PC-3 (cell line): ENCODE results near the gene MED19. TPM values are rescaled to one million over a fixed set of nuclear protein-coding genes. Genes with fewer than 3 reads are reported as not detected.

Experiments
- ATAC-seq: fragments of 200-7000 bp; cut with Tn5 transposase; 2 replicates; pipeline ENCODE4 v1.9.1; 2020; ENCODE audit warnings: mild to moderate bottlenecking, moderate library complexity
- BruUV-seq: library from RNA; stranded (reverse); fragments of 400-500 nt; replicated peaks from 2 replicates; lab custom pipeline; 2021; lab: Mats Ljungman, UMichigan
- CTCF ChIA-PET: fragments of 300-600 bp; sonication (Branson Sonifier 250); formaldehyde crosslinking; loops from one replicate; lab custom pipeline; 2022; ENCODE audit warnings: antibody characterized with exemption; lab: Charles Lee
- POLR2A ChIA-PET: fragments of 300-600 bp; sonication (Branson Sonifier 250); formaldehyde crosslinking; loops from one replicate; lab custom pipeline; 2022; ENCODE audit warnings: antibody characterized with exemption; ENCODE audit not compliant: unreplicated experiment; lab: Charles Lee
- DNase-seq: peaks from one replicate; pipeline ENCODE4 v3.0.0-alpha.2; 2015
- H2AFZ ChIP-seq: fragments of 300-600 bp; sonication (generic); 2 replicates; pipeline ENCODE4 v1.6.0; 2016; ENCODE audit warnings: antibody characterized with exemption, low read length
- H3F3A ChIP-seq: fragments of 300-600 bp; sonication (generic); one replicate; pipeline ENCODE4 v1.6.0; 2017; ENCODE audit warnings: antibody characterized with exemption, low read length, control low read depth, mild to moderate bottlenecking; ENCODE audit not compliant: unreplicated experiment
- H3K27ac ChIP-seq: fragments of 300-600 bp; sonication (generic); 2 replicates; pipeline ENCODE4 v1.5.1; 2016; ENCODE audit warnings: mild to moderate bottlenecking, low read length
- H3K27me3 ChIP-seq: fragments of 300-600 bp; sonication (generic); 2 replicates; pipeline ENCODE4 v1.6.1; 2016; ENCODE audit warnings: low read length, mixed read lengths
- H3K36me3 ChIP-seq: fragments of 300-600 bp; sonication (generic); 2 replicates; pipeline ENCODE4 v1.6.1; 2016; ENCODE audit warnings: low read depth, mixed run types, low read length, mixed read lengths
- H3K4me1 ChIP-seq: fragments of 300-600 bp; sonication (generic); 2 replicates; pipeline ENCODE4 v1.5.1; 2016; ENCODE audit warnings: low read length; ENCODE audit not compliant: insufficient read depth
- H3K4me2 ChIP-seq: fragments of 300-600 bp; sonication (generic); 2 replicates; pipeline ENCODE4 v1.6.0; 2016; ENCODE audit warnings: low read length
- H3K4me3 ChIP-seq: fragments of 300-600 bp; sonication (generic); 2 replicates; pipeline ENCODE4 v1.5.1; 2016; ENCODE audit warnings: mild to moderate bottlenecking, low read length, mixed read lengths
- H3K79me2 ChIP-seq: fragments of 300-600 bp; sonication (generic); 2 replicates; pipeline ENCODE4 v1.6.1; 2017; ENCODE audit warnings: low read length, mixed read lengths
- H3K9ac ChIP-seq: fragments of 300-600 bp; sonication (generic); 2 replicates; pipeline ENCODE4 v1.6.0; 2016; ENCODE audit warnings: mild to moderate bottlenecking, low read length
- H3K9me2 ChIP-seq: fragments of 300-600 bp; sonication (generic); replicated peaks from 2 replicates; pipeline ENCODE4 v1.6.1; 2016; ENCODE audit warnings: mixed run types, low read length, mixed read lengths
- H3K9me3 ChIP-seq: fragments of 300-600 bp; sonication (generic); 2 replicates; pipeline ENCODE4 v1.6.1; 2016; ENCODE audit warnings: low read length, mixed read lengths
- H4K20me1 ChIP-seq: fragments of 300-600 bp; sonication (generic); 2 replicates; pipeline ENCODE4 v1.6.1; 2016; ENCODE audit warnings: low read length, mixed read lengths
- EZH2 ChIP-seq: fragments of 300-600 bp; sonication (generic); IDR thresholded peaks from one replicate; pipeline ENCODE4 v1.6.1; 2017; ENCODE audit warnings: antibody characterized with exemption, mild to moderate bottlenecking, low read length; ENCODE audit not compliant: unreplicated experiment
- EZH2phosphoT487 ChIP-seq: fragments of 300-600 bp; sonication (generic); IDR thresholded peaks from 2 replicates; pipeline ENCODE4 v1.6.1; 2018; ENCODE audit warnings: mild to moderate bottlenecking, antibody characterized with exemption, low read length, borderline replicate concordance
- intact Hi-C: fragments of 100-400 bp; cut with micrococcal nuclease; formaldehyde crosslinking; loops from 2 replicates; pipeline ENCODE4 v1.9.0; 2023
- total RNA-seq: library from RNA; depleted of rRNA; stranded (reverse); fragments of >200 nt; gene quantifications from 2 replicates; pipeline ENCODE4 v1.2.3, GENCODE V29; 2014
- TF ChIP-seq, protein P1 (sequence below): fragments of 300-600 bp; sonication (generic); conservative IDR thresholded peaks from 2 replicates; pipeline ENCODE4 v1.5.1; 2017; ENCODE audit warnings: antibody characterized with exemption, low read depth, mild to moderate bottlenecking, low read length

The MED19 gene
- total RNA-seq, 1 experiment from 2014 or later = 41.8 TPM

DNA sequence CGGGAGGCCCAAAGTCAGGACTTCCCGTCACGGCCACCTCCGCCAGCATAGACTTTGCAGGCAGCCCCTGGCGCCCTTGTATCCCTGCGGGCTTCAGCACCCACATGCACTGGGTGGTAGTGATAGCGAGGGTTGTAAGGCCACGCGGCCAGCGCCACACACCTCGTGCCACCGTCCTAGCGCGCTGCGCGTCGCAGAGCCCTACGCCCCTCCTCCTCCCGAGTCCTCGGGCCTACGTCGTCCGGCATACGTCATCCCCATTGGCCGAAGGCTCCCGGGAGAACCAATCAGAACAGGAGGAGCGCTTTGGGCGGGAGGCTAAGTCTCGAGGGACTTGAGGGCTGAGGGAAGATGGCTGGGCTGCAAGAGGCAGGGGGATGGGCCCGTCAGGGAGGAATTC lies 40.9 kb upstream of the MED19 start:
- Histone ChIP-seq H3K9me2 (no peaks in the 10 kb centered on the region), H3K4me1 (0 out of 2 replicates have a peak, but pooled peaks cover 3% of the 10 kb centered on the region), H3K27me3 (no peaks in the 10 kb centered on the region), H4K20me1 (no peaks in the 10 kb centered on the region), H3F3A (peaks cover 3% of the 10 kb centered on the region), H3K79me2 (no peaks in the 10 kb centered on the region), H3K36me3 (no peaks in the 10 kb centered on the region), H3K4me3 (no peak overlapping the region), H3K27ac (no peak overlapping the region), H3K9me3 (no peaks in the 10 kb centered on the region), H3K4me2 (no peak overlapping the region), H2AFZ (no peak overlapping the region), H3K9ac (no peak overlapping the region)
- intact Hi-C loops = no loop called here
- no peak for TF ChIP-seq EZH2phosphoT487
- TF ChIP-seq EZH2 = no peak
- TF ChIP-seq, protein P1, sequence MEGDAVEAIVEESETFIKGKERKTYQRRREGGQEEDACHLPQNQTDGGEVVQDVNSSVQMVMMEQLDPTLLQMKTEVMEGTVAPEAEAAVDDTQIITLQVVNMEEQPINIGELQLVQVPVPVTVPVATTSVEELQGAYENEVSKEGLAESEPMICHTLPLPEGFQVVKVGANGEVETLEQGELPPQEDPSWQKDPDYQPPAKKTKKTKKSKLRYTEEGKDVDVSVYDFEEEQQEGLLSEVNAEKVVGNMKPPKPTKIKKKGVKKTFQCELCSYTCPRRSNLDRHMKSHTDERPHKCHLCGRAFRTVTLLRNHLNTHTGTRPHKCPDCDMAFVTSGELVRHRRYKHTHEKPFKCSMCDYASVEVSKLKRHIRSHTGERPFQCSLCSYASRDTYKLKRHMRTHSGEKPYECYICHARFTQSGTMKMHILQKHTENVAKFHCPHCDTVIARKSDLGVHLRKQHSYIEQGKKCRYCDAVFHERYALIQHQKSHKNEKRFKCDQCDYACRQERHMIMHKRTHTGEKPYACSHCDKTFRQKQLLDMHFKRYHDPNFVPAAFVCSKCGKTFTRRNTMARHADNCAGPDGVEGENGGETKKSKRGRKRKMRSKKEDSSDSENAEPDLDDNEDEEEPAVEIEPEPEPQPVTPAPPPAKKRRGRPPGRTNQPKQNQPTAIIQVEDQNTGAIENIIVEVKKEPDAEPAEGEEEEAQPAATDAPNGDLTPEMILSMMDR = no peak
- CTCF ChIA-PET = interaction anchor here (0.7 to 2.7 kb wide), 3 partner anchors 41 to 47 kb away, joined by 4 to 46 read pairs (median 13); no protein-coding TSS in a partner anchor
- DNase-seq (no peak), ATAC-seq (no peak)
- no TSS peak for BruUV-seq
- POLR2A ChIA-PET = no interaction called here

DNA sequence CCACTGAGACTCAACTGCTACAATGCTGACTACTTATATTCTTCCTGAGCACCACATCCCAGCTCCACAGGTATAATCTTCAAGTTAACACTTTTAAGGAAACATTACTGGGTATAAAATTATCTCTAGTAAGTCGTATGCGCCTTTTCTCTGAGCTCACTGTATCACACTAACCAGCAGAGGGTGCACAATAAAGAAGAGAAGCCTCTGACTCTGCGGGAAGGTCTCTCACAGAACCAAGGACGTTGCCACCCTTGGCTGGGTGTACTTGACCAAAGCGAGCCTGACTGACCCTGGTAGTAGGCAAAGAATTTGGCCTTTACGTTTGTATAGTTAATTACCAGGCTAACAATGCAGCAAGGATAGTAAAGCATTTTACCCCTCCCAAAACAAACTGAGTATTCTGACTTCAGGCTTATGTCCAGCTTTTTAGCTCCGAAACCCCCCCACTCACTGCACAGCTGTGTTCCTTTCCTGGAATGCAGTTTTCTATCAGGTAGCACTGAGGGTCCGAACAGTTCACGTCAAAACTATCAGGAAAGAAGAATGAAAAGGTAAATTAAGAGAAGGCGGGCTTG lies 39.8 kb upstream of the MED19 start, which contains the start of gene BTBD18:
Gene BTBD18 (minus strand): TSS at position 144 of the 578 bp plus-strand sequence. CDS start 631 bp downstream, outside the sequence.
- no peak within 1 kb of the TSS for H3K9ac ChIP-seq
- no peaks in the 10 kb centered on the region for H3K9me3 ChIP-seq
- BruUV-seq = no TSS peak
- ChIA-PET CTCF (interaction anchor here (0.5 to 2.7 kb wide), 9 partner anchors 10 to 762 kb away, joined by 3 to 46 read pairs (median 5); partner anchors contain the start of gene CTNND1), POLR2A (interaction anchor here (0.6 to 1.1 kb wide), 2 partner anchors 9 to 48 kb away, joined by 5 read pairs; no protein-coding TSS in a partner anchor)
- peak; percentile 79 for DNase-seq
- peaks cover 5% of the 10 kb centered on the region for H3F3A ChIP-seq
- H3K4me3 ChIP-seq = no peak within 1 kb of the TSS
- H3K4me1 ChIP-seq = 0 out of 2 replicates have a peak, but pooled peaks cover 3% of the 10 kb centered on the region
- TF ChIP-seq, protein P1 = peak; percentile 87
- TF ChIP-seq EZH2 = no peak
- no peaks in the 10 kb centered on the region for H3K36me3 ChIP-seq
- H3K9me2 ChIP-seq = no peaks in the 10 kb centered on the region
- intact Hi-C loops = loop anchor here (1.0 kb wide), 1 partner anchor 49 kb away; no protein-coding TSS in a partner anchor
- no peaks in the 10 kb centered on the region for H4K20me1 ChIP-seq
- H3K79me2 ChIP-seq = no peaks in the 10 kb centered on the region
- H3K27me3 ChIP-seq = no peaks in the 10 kb centered on the region
- no peak within 1 kb of the TSS for H2AFZ ChIP-seq
- no peak within 1 kb of the TSS for H3K27ac ChIP-seq
- peak; percentile 92 for ATAC-seq
- no peak within 1 kb of the TSS for H3K4me2 ChIP-seq
